OCI-LY3 (cell line): Measurements from ENCODE around the gene RBM48.

Experiments used
- H2AFZ ChIP-seq: fragments of 200-600, 300-600 bp; shearing (Covaris generic); 2 replicates; pipeline ENCODE4 v1.6.0; 2014; ENCODE audit warnings: antibody characterized with exemption, low read depth, low read length
- H3K27ac ChIP-seq: fragments of 200-600, 300-600 bp; sonication (generic); 2 replicates; pipeline ENCODE4 v1.5.1; 2014; ENCODE audit warnings: mild to moderate bottlenecking, low read length, moderate library complexity, mixed read lengths
- H3K27me3 ChIP-seq: fragments of 200-600, 300-600 bp; sonication (generic); 2 replicates; pipeline ENCODE4 v1.6.1; 2014; ENCODE audit warnings: low read depth, low read length, mixed read lengths
- H3K36me3 ChIP-seq: fragments of 200-600, 300-600 bp; sonication (generic); replicated peaks from 2 replicates; pipeline ENCODE3; 2014; ENCODE audit warnings: low read depth, low read length, mixed read lengths
- H3K4me1 ChIP-seq: fragments of 300-600, 200-600 bp; sonication (generic); 2 replicates; pipeline ENCODE4 v1.6.1; 2014; ENCODE audit warnings: low read length, mixed read lengths
- H3K4me2 ChIP-seq: fragments of 200-600, 300-600 bp; sonication (generic); 2 replicates; pipeline ENCODE4 v1.6.1; 2014; ENCODE audit warnings: low read length, mixed read lengths
- H3K4me3 ChIP-seq: fragments of 300-600, 200-600 bp; sonication (generic); 2 replicates; pipeline ENCODE4 v1.5.1; 2014; ENCODE audit warnings: antibody characterized with exemption, mild to moderate bottlenecking, low read length, moderate library complexity
- H3K79me2 ChIP-seq: fragments of 300-600, 200-600 bp; shearing (Covaris generic); 2 replicates; pipeline ENCODE4 v1.6.1; 2014; ENCODE audit warnings: mild to moderate bottlenecking, low read length, mixed read lengths
- H3K9ac ChIP-seq: fragments of 300-600, 200-600 bp; shearing (Covaris generic); 2 replicates; pipeline ENCODE4 v1.6.0; 2014; ENCODE audit warnings: mild to moderate bottlenecking, low read length, moderate library complexity
- H3K9me3 ChIP-seq: fragments of 200-600, 300-600 bp; shearing (Covaris generic); 2 replicates; pipeline ENCODE4 v1.6.1; 2014; ENCODE audit warnings: low read length, mixed read lengths; ENCODE audit not compliant: insufficient read depth
- H4K20me1 ChIP-seq: fragments of 200-600, 300-600 bp; sonication (generic); 2 replicates; pipeline ENCODE4 v1.6.1; 2016; ENCODE audit warnings: low read length, mixed read lengths; ENCODE audit not compliant: insufficient read depth
- CTCF ChIP-seq: fragments of 200-600, 300-600 bp; sonication (generic); IDR thresholded peaks from 2 replicates; pipeline ENCODE4 v1.5.1; 2014; ENCODE audit warnings: antibody characterized with exemption, low read length, low read depth
- EZH2phosphoT487 ChIP-seq: fragments of 200-600 bp; shearing (Covaris generic); IDR thresholded peaks from 2 replicates; pipeline ENCODE4 v1.6.1; 2018; ENCODE audit warnings: antibody characterized with exemption, mixed run types, low read depth

RBM48 gene

DNA sequence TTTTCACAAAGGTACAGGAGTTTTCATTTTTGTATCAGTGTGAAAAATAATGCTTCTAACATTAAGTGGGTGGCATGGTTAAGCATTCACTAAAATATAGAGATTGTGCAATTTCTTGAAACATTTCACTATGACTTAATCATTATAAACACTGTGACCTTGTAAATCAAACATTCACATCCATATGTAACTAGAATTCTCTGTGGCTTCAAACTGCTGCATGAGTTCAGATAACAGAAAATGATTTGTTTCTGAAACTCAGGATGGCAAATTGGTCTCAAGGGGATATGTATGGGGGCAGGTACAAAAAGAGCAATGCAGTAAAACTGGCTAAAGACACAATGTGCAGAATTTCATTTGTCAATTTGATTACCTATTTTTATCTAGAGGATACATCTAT is 57.8 kb downstream of the RBM48 start:
- H3K9ac ChIP-seq, result no peak overlapping the region
- peaks cover 22% of the 10 kb centered on the region for H3K36me3 ChIP-seq
- no peaks in the 10 kb centered on the region for H3K9me3 ChIP-seq
- H3K27ac ChIP-seq, result no peak overlapping the region
- H2AFZ ChIP-seq, result no peak overlapping the region
- peaks cover 31% of the 10 kb centered on the region for H3K4me1 ChIP-seq
- TF ChIP-seq EZH2phosphoT487 (no peak), CTCF (no peak)
- H3K4me3 ChIP-seq, result no peak overlapping the region
- peaks cover 61% of the 10 kb centered on the region for H4K20me1 ChIP-seq
- no peaks in the 10 kb centered on the region for H3K27me3 ChIP-seq
- H3K4me2 ChIP-seq, result peak overlapping the region; percentile 4; the same call in 1 of the 2 replicates
- peaks cover 88% of the 10 kb centered on the region for H3K79me2 ChIP-seq

GRCh38 chr7:92586841-92587240 is 58.2 kb downstream of the RBM48 start:
- Histone ChIP-seq H3K27ac (no peak overlapping the region), H3K36me3 (peaks cover 22% of the 10 kb centered on the region), H2AFZ (no peak overlapping the region), H3K4me2 (peak overlapping the region; percentile 4; the same call in 1 of the 2 replicates), H3K4me3 (no peak overlapping the region), H3K79me2 (peaks cover 84% of the 10 kb centered on the region), H3K27me3 (no peaks in the 10 kb centered on the region), H3K9me3 (no peaks in the 10 kb centered on the region), H3K4me1 (peaks cover 31% of the 10 kb centered on the region), H4K20me1 (peaks cover 61% of the 10 kb centered on the region), H3K9ac (no peak overlapping the region)
- no peak for TF ChIP-seq EZH2phosphoT487
- TF ChIP-seq CTCF, result no peak
